Caco-2 (cell line): ENCODE data around the gene LRMDA. TPM values are rescaled to one million over a fixed set of nuclear protein-coding genes. Genes with fewer than 3 reads are reported as not detected.
A peak's percentile ranks its signal among the peaks of the same experiment; 100 is the strongest.

Experiments
- BruUV-seq: library from RNA; stranded (reverse); fragments of 400-500 nt; replicated peaks from 2 replicates; lab custom pipeline; 2021; lab: Mats Ljungman, UMichigan
- CTCF ChIA-PET: fragments of 300-600 bp; sonication (Branson Sonifier 250); formaldehyde crosslinking; loops from one replicate; lab custom pipeline; 2022; ENCODE audit warnings: antibody characterized with exemption; lab: Charles Lee
- POLR2A ChIA-PET: fragments of 300-600 bp; sonication (Branson Sonifier 250); formaldehyde crosslinking; loops from one replicate; lab custom pipeline; 2022; ENCODE audit warnings: antibody characterized with exemption; lab: Charles Lee
- DNase-seq, 2 experiments: peaks; one replicate each; pipeline versions ENCODE4 v3.0.0 to v3.0.0-alpha.2; 2020 to 2022
- H3K27me3 ChIP-seq: replicated peaks from 2 replicates; pipeline ENCODE4 v1.6.0; 2011; ENCODE audit warnings: low read length; ENCODE audit not compliant: control insufficient read depth, insufficient read depth
- H3K36me3 ChIP-seq: 2 replicates; pipeline ENCODE4 v1.5.1; 2011; ENCODE audit warnings: low read length; ENCODE audit not compliant: control insufficient read depth, insufficient read depth
- H3K4me1 ChIP-seq: fragments of 250-450 bp; sonication (Bioruptor Pico); 2 replicates; pipeline ENCODE4 v1.5.1; 2020; ENCODE audit warnings: mild to moderate bottlenecking
- H3K4me3 ChIP-seq: 2 replicates; pipeline ENCODE4 v1.5.1; 2011; ENCODE audit warnings: low read depth, mild to moderate bottlenecking, control low read depth, low read length
- H3K9me3 ChIP-seq: fragments of 250-450 bp; sonication (Bioruptor Pico); 2 replicates; pipeline ENCODE4 v1.5.1; 2020; ENCODE audit warnings: mild to moderate bottlenecking, moderate library complexity
- H3K27ac Mint-ChIP-seq: one replicate; pipeline ENCODE4 v1.8.0; 2022; ENCODE audit warnings: mixed read lengths; ENCODE audit not compliant: unreplicated experiment
- H3K27me3 Mint-ChIP-seq: one replicate; pipeline ENCODE4 v1.8.0; 2022; ENCODE audit warnings: mixed read lengths; ENCODE audit not compliant: insufficient read depth, unreplicated experiment
- H3K36me3 Mint-ChIP-seq: one replicate; pipeline ENCODE4 v1.8.0; 2022; ENCODE audit warnings: mild to moderate bottlenecking, mixed read lengths; ENCODE audit not compliant: insufficient read depth, unreplicated experiment
- H3K4me1 Mint-ChIP-seq: one replicate; pipeline ENCODE4 v1.8.0; 2022; ENCODE audit warnings: low read depth, mixed read lengths; ENCODE audit not compliant: unreplicated experiment
- H3K4me3 Mint-ChIP-seq: one replicate; pipeline ENCODE4 v1.8.0; 2022; ENCODE audit warnings: mild to moderate bottlenecking, moderate library complexity, mixed read lengths; ENCODE audit not compliant: unreplicated experiment
- H3K9me3 Mint-ChIP-seq: one replicate; pipeline ENCODE4 v1.8.0; 2022; ENCODE audit warnings: mixed read lengths; ENCODE audit not compliant: unreplicated experiment
- intact Hi-C: fragments of 100-400 bp; cut with micrococcal nuclease; formaldehyde crosslinking; loops from one replicate; pipeline ENCODE4 v1.10.0; 2022; ENCODE audit not compliant: unreplicated experiment
- total RNA-seq: library from RNA; stranded (reverse); gene quantifications from 2 replicates; pipeline ENCODE4 v1.2.3, GENCODE V29; 2022
- TF ChIP-seq, protein P1 (sequence below), 2 experiments: fragments of 200-600 bp in 1 of 2; IDR thresholded peaks; 1 replicate in 1 of 2; 2 replicates in 1 of 2; pipeline versions ENCODE4 v1.5.1 to v1.8.0; 2011 to 2022; ENCODE audit warnings: antibody characterized with exemption in 1 of 2, control low read depth in 1 of 2, inconsistent platforms in 1 of 2, low read depth in 1 of 2, low read length in 1 of 2, mild to moderate bottlenecking in 1 of 2, moderate library complexity in 1 of 2; ENCODE audit not compliant: insufficient read depth in 1 of 2, severe bottlenecking in 1 of 2, unreplicated experiment in 1 of 2

The LRMDA gene
- total RNA-seq, 1 experiment from 2014 or later, result 18.5 TPM

DNA sequence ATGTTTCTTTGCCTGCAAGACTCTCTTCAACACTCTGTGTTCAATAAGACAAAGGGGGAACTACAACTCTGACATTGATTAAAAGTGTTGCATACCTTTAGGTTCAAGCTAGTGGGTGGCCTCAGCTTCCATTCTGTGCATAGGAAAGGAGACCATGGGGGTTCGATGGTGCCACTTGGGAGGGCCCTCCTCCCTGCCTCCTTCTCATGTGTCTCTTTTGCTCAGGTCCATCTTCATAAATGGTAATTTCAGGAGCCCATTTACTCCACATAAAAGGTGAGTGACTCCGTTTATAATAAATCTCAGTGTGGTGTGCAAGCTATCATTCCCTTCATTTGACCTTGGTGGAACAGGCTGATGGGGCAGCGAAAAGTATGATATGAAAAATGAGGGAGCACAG, 285.1 kb downstream of the LRMDA start:
- ChIA-PET POLR2A (no interaction called here), CTCF (no interaction called here)
- Mint-ChIP-seq H3K9me3 (no peaks in the 10 kb centered on the region), H3K27ac (no peak overlapping the region), H3K36me3 (no peaks in the 10 kb centered on the region), H3K4me1 (no peaks in the 10 kb centered on the region), H3K4me3 (no peak overlapping the region), H3K27me3 (no peaks in the 10 kb centered on the region)
- no peaks in the 10 kb centered on the region for H3K36me3 ChIP-seq
- intact Hi-C loops, result loop anchor here (10.0 kb wide), 2 partner anchors 188 to 588 kb away; no protein-coding TSS in a partner anchor
- H3K4me1 ChIP-seq, result no peaks in the 10 kb centered on the region
- no peaks in the 10 kb centered on the region for H3K27me3 ChIP-seq
- TF ChIP-seq, protein P1, sequence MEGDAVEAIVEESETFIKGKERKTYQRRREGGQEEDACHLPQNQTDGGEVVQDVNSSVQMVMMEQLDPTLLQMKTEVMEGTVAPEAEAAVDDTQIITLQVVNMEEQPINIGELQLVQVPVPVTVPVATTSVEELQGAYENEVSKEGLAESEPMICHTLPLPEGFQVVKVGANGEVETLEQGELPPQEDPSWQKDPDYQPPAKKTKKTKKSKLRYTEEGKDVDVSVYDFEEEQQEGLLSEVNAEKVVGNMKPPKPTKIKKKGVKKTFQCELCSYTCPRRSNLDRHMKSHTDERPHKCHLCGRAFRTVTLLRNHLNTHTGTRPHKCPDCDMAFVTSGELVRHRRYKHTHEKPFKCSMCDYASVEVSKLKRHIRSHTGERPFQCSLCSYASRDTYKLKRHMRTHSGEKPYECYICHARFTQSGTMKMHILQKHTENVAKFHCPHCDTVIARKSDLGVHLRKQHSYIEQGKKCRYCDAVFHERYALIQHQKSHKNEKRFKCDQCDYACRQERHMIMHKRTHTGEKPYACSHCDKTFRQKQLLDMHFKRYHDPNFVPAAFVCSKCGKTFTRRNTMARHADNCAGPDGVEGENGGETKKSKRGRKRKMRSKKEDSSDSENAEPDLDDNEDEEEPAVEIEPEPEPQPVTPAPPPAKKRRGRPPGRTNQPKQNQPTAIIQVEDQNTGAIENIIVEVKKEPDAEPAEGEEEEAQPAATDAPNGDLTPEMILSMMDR (IDR thresholded peaks at IDR 0.05; ENCODE audit: insufficient read depth in 1 of 2, low read depth in 1 of 2, low read length in 1 of 2, severe bottlenecking in 1 of 2, unreplicated experiment in 1 of 2), result no peak
- H3K4me3 ChIP-seq, result no peak overlapping the region
- BruUV-seq, result no TSS peak
- no peak for DNase-seq
- H3K9me3 ChIP-seq, result no peaks in the 10 kb centered on the region

DNA sequence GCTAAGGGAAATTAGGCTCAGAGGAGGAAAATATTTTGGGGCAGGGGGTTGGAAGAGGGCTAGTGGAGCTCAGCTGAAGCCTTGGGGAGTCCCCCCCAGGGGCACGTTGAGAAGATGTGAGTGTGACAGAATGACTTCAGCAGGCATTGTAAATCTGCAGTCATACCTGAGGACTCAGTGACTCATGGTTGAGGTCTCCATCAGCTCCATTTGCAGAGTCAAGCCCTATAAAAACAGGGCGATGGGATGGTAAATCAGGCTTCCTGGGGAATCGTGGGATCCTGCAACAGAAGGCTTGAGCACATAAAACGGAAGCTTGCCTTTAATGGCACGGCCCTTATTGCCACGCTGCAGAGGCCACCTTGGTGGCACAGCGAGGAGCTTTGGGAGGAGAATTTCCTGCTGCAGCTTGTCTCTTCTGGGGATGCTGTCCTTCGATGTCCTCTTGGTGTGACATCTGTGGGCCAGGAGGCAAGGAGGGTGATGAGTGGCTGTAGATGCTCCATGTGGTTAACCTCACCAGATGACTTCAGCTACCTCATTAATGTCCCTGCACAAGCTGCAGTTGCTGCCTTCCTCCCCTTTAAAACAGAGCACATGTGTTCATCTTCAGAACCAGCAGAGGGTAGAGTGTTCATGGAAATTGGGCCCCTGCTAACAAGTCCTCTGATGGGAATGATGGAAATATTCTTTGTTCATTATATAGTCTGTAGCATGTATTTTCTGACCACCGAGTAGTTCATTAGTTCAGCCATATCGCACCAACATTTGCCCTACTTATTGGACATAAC, 285.9 kb downstream of the LRMDA start:
- no peaks in the 10 kb centered on the region for H3K9me3 ChIP-seq
- Mint-ChIP-seq H3K27ac (no peak overlapping the region), H3K9me3 (no peaks in the 10 kb centered on the region), H3K36me3 (no peaks in the 10 kb centered on the region), H3K4me1 (no peaks in the 10 kb centered on the region), H3K4me3 (no peak overlapping the region), H3K27me3 (no peaks in the 10 kb centered on the region)
- BruUV-seq, result no TSS peak
- no peaks in the 10 kb centered on the region for H3K4me1 ChIP-seq
- no peaks in the 10 kb centered on the region for H3K27me3 ChIP-seq
- intact Hi-C loops, result loop anchor here (10.0 kb wide), 2 partner anchors 187 to 587 kb away; no protein-coding TSS in a partner anchor
- ChIA-PET CTCF (interaction anchor here (0.7 kb wide), 1 partner anchor 587 kb away, joined by 3 read pairs; no protein-coding TSS in a partner anchor), POLR2A (no interaction called here)
- H3K36me3 ChIP-seq, result no peaks in the 10 kb centered on the region
- peak in 1 of 2 experiments; percentile 12 for DNase-seq
- TF ChIP-seq, protein P1 (IDR thresholded peaks at IDR 0.05; ENCODE audit: insufficient read depth in 1 of 2, low read depth in 1 of 2, low read length in 1 of 2, severe bottlenecking in 1 of 2, unreplicated experiment in 1 of 2), result peak; percentile 15 to 41
- H3K4me3 ChIP-seq, result no peak overlapping the region

DNA sequence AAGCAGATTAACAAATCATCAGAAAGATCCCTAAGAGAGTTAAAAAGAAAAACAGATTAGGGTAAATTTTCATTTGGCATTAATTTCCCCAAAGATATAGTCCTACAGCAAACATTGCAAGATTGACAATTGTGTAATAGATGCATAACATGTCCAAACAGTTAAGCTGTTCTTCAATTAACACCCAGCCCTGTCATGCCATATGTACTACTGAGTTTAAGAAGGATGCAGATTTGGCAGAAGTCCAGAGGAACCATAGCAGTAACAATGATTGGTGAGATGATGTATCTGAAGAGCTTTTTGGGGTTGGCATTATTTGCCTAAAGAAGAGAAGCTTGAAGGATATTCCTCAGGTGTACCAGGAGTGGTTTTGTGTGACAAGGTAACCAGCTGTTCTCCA, 287.6 kb downstream of the LRMDA start:
- Mint-ChIP-seq H3K36me3 (no peaks in the 10 kb centered on the region), H3K27ac (no peak overlapping the region), H3K9me3 (no peaks in the 10 kb centered on the region), H3K4me1 (no peaks in the 10 kb centered on the region), H3K4me3 (no peak overlapping the region), H3K27me3 (no peaks in the 10 kb centered on the region)
- TF ChIP-seq, protein P1 (IDR thresholded peaks at IDR 0.05; ENCODE audit: insufficient read depth in 1 of 2, low read depth in 1 of 2, low read length in 1 of 2, severe bottlenecking in 1 of 2, unreplicated experiment in 1 of 2), result no peak
- DNase-seq, result no peak
- ChIA-PET CTCF (no interaction called here), POLR2A (no interaction called here)
- no TSS peak for BruUV-seq
- H3K4me1 ChIP-seq, result no peaks in the 10 kb centered on the region
- intact Hi-C loops, result loop anchor here (10.0 kb wide), 2 partner anchors 186 to 586 kb away; no protein-coding TSS in a partner anchor
- no peaks in the 10 kb centered on the region for H3K36me3 ChIP-seq
- no peaks in the 10 kb centered on the region for H3K27me3 ChIP-seq
- no peaks in the 10 kb centered on the region for H3K9me3 ChIP-seq
- no peak overlapping the region for H3K4me3 ChIP-seq
